ENCODE data around the gene SORCS2. TPM values are rescaled to one million over a fixed set of nuclear protein-coding genes. Genes with fewer than 3 reads are reported as not detected.

Gene SORCS2
- total RNA-seq, 6 donors from 2014 or later: 2.2 to 28.3 (median 7.2) TPM

GRCh38 chr4:7752649-7753048, 560.3 kb downstream of the SORCS2 start:
- WGBS, 2 donors: 82 to 93% methylated on average over 6 of the region's 6 CpGs
- ATAC-seq (ENCODE audit: low FRiP score in 2 of 2): no peak
- no peak for DNase-seq
- Histone ChIP-seq H3K27ac (no peak overlapping the region), H3K4me3 (no peak overlapping the region), H3K9me3 (no peaks in the 10 kb centered on the region), H3K36me3 (no peaks in the 10 kb centered on the region), H3K27me3 (no peaks in the 10 kb centered on the region), H3K4me1 (peaks cover 0 to 10% (median 0%) of the 10 kb centered on the region in 4 donors)
- no peak for TF ChIP-seq EP300 (IDR thresholded peaks at IDR 0.05)
- TF ChIP-seq, protein P1, sequence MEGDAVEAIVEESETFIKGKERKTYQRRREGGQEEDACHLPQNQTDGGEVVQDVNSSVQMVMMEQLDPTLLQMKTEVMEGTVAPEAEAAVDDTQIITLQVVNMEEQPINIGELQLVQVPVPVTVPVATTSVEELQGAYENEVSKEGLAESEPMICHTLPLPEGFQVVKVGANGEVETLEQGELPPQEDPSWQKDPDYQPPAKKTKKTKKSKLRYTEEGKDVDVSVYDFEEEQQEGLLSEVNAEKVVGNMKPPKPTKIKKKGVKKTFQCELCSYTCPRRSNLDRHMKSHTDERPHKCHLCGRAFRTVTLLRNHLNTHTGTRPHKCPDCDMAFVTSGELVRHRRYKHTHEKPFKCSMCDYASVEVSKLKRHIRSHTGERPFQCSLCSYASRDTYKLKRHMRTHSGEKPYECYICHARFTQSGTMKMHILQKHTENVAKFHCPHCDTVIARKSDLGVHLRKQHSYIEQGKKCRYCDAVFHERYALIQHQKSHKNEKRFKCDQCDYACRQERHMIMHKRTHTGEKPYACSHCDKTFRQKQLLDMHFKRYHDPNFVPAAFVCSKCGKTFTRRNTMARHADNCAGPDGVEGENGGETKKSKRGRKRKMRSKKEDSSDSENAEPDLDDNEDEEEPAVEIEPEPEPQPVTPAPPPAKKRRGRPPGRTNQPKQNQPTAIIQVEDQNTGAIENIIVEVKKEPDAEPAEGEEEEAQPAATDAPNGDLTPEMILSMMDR (IDR thresholded peaks at IDR 0.05): no peak
- no peak for TF ChIP-seq POLR2A (IDR thresholded peaks at IDR 0.05)
- TF ChIP-seq POLR2AphosphoS5 (IDR thresholded peaks at IDR 0.05): no peak

DNA sequence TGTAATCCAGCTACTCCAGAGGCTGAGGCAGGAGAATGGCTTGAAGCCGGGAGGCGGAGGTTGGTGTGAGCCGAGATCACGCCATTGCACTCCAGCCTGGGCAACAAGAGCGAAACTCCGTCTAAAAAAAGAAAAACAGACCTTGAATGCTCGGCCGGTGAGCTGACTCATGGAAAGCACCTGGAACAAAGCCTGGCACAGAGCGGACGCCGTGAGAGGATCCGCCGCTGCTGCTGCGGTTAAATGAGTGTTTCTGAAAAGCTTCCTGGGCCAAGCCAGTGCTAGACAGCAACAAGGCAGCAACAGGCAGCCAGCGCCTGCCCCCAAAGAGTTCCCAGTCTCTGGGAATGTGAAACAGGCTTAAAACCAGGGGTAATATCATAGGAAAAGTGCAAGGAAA, 560.9 kb downstream of the SORCS2 start:
- DNase-seq (peak in 1 of 2 donors; percentile 42), ATAC-seq (ENCODE audit: low FRiP score in 2 of 2) (no peak)
- H3K27ac ChIP-seq: no peak overlapping the region
- 80 to 82% methylated on average over 15 of the region's 15 CpGs for WGBS, 2 donors
- no peaks in the 10 kb centered on the region for H3K9me3 ChIP-seq
- no peaks in the 10 kb centered on the region for H3K27me3 ChIP-seq
- H3K4me3 ChIP-seq: no peak overlapping the region
- H3K36me3 ChIP-seq: no peaks in the 10 kb centered on the region
- peaks cover 0 to 10% (median 0%) of the 10 kb centered on the region in 4 donors for H3K4me1 ChIP-seq
- TF ChIP-seq, protein P1 (IDR thresholded peaks at IDR 0.05): no peak
- TF ChIP-seq POLR2A (IDR thresholded peaks at IDR 0.05) (no peak), EP300 (IDR thresholded peaks at IDR 0.05) (no peak), POLR2AphosphoS5 (IDR thresholded peaks at IDR 0.05) (no peak)

GRCh38 chr4:7753931-7754465, 561.7 kb downstream of the SORCS2 start:
- H3K27me3 ChIP-seq: no peaks in the 10 kb centered on the region
- no peaks in the 10 kb centered on the region for H3K9me3 ChIP-seq
- DNase-seq (no peak), ATAC-seq (ENCODE audit: low FRiP score in 2 of 2) (no peak)
- peaks cover 0 to 10% (median 0%) of the 10 kb centered on the region in 4 donors for H3K4me1 ChIP-seq
- WGBS, 2 donors: 83 to 89% methylated on average over 15 of the region's 15 CpGs
- H3K4me3 ChIP-seq: no peak overlapping the region
- H3K36me3 ChIP-seq: no peaks in the 10 kb centered on the region
- TF ChIP-seq POLR2A (IDR thresholded peaks at IDR 0.05): no peak
- TF ChIP-seq POLR2AphosphoS5 (IDR thresholded peaks at IDR 0.05): no peak
- TF ChIP-seq, protein P1 (IDR thresholded peaks at IDR 0.05): no peak
- no peak for TF ChIP-seq EP300 (IDR thresholded peaks at IDR 0.05)
- no peak overlapping the region for H3K27ac ChIP-seq

GRCh38 chr4:7754565-7755262, 562.4 kb downstream of the SORCS2 start:
- no peak for TF ChIP-seq POLR2AphosphoS5 (IDR thresholded peaks at IDR 0.05)
- TF ChIP-seq, protein P1 (IDR thresholded peaks at IDR 0.05): no peak
- no peak for TF ChIP-seq EP300 (IDR thresholded peaks at IDR 0.05)
- no peak for TF ChIP-seq POLR2A (IDR thresholded peaks at IDR 0.05)
- no peak overlapping the region for H3K4me3 ChIP-seq
- H3K4me1 ChIP-seq: peaks cover 0 to 6% (median 0%) of the 10 kb centered on the region in 4 donors
- no peak for DNase-seq
- H3K27ac ChIP-seq: no peak overlapping the region
- 86 to 90% methylated on average over 19 to 20 of the region's 21 CpGs for WGBS, 2 donors
- H3K27me3 ChIP-seq: no peaks in the 10 kb centered on the region
- no peaks in the 10 kb centered on the region for H3K36me3 ChIP-seq
- no peak for ATAC-seq (ENCODE audit: low FRiP score in 2 of 2)
- no peaks in the 10 kb centered on the region for H3K9me3 ChIP-seq
